K562 (cell line): ENCODE data around the gene BCL7C. TPM values are rescaled to one million over a fixed set of nuclear protein-coding genes. Genes with fewer than 3 reads are reported as not detected.

ENCODE experiments used
- ATAC-seq: fragments of 200-7000 bp; cut with Tn5 transposase; 3 replicates; pipeline ENCODE4 v1.9.1; 2020; ENCODE audit warnings: moderate library complexity
- BruUV-seq: library from RNA; stranded (reverse); fragments of 400-500 nt; replicated peaks from 2 replicates; lab custom pipeline; 2021; lab: Mats Ljungman, UMichigan
- CTCF ChIA-PET: fragments of 300-600 bp; formaldehyde crosslinking; extraction: SDS; loops from one replicate; lab custom pipeline; 2021; ENCODE audit warnings: low intra/inter-chr PET ratio; lab: Yijun Ruan, JAX
- POLR2A ChIA-PET: fragments of 300-600, 350-650 bp; sonication (Branson Sonifier 250); formaldehyde crosslinking; extraction: SDS; loops from one replicate; lab custom pipeline; 2021; ENCODE audit warnings: antibody characterized with exemption, inconsistent platforms; lab: Yijun Ruan, JAX
- DNase-seq, 4 experiments: peaks; one replicate each; pipeline versions ENCODE4 v3.0.0 to v3.0.0-alpha.2; 2011 to 2018; ENCODE audit warnings: low spot score in 3 of 4, mixed read lengths in 3 of 4; ENCODE audit errors: extremely low read depth in 1 of 4
- FAIRE-seq: peaks from 2 replicates; lab custom pipeline; 2011; peaks lifted over from hg19 to GRCh38; lab: Jason Lieb, UNC
- H2AFZ ChIP-seq: 2 replicates; pipeline ENCODE4 v1.6.0; 2011; ENCODE audit warnings: low read depth, low read length, control low read depth, inconsistent platforms
- H3K27ac ChIP-seq: fragments of 200-600 bp; 3 replicates; pipeline ENCODE4 v1.8.0; 2011; ENCODE audit warnings: low read depth, mild to moderate bottlenecking, control low read depth, inconsistent platforms, low read length, moderate library complexity, mixed read lengths; ENCODE audit errors: extremely low read depth
- H3K27me3 ChIP-seq, 2 experiments: fragments of 300-600 bp in 1 of 2; 2 replicates in 1 of 2; 3 replicates in 1 of 2; pipeline versions ENCODE4 v1.6.0 to v1.8.0; 2011; ENCODE audit warnings: inconsistent platforms in 2 of 2, low read length in 2 of 2, mild to moderate bottlenecking in 1 of 2, mixed read lengths in 1 of 2, moderate library complexity in 1 of 2; ENCODE audit not compliant: control insufficient read depth in 2 of 2, insufficient read depth in 2 of 2
- H3K36me3 ChIP-seq: fragments of 300-600 bp; 3 replicates; pipeline ENCODE4 v1.8.0; 2011; ENCODE audit warnings: mild to moderate bottlenecking, low read length, inconsistent platforms; ENCODE audit not compliant: control insufficient read depth, insufficient read depth
- H3K4me1 ChIP-seq, 2 experiments: fragments of 200-600 bp in 1 of 2; replicated peaks in 1 of 2; 2 replicates in 1 of 2; 3 replicates in 1 of 2; pipeline versions ENCODE4 v1.5.1 to v1.8.0; 2011; ENCODE audit warnings: inconsistent platforms in 2 of 2, low read length in 2 of 2, mild to moderate bottlenecking in 1 of 2, mixed read lengths in 1 of 2, moderate library complexity in 1 of 2; ENCODE audit not compliant: control insufficient read depth in 2 of 2, insufficient read depth in 2 of 2
- H3K4me2 ChIP-seq: 2 replicates; pipeline ENCODE4 v1.6.1; 2011; ENCODE audit warnings: low read length, control low read depth, inconsistent platforms, mixed read lengths; ENCODE audit not compliant: insufficient read depth
- H3K4me3 ChIP-seq: fragments of 200-600 bp; sonication (generic), shearing (Covaris generic); 2 replicates; pipeline ENCODE4 v1.5.1; 2016; ENCODE audit warnings: control low read depth, inconsistent platforms
- H3K79me2 ChIP-seq: fragments of 200-600 bp; 3 replicates; pipeline ENCODE4 v1.8.0; 2011; ENCODE audit warnings: low read length, inconsistent platforms; ENCODE audit not compliant: control insufficient read depth, insufficient read depth
- H3K9ac ChIP-seq, 2 experiments: 2 replicates each; pipeline versions ENCODE4 v1.6.0 to v1.6.1; 2011; ENCODE audit warnings: low read depth in 2 of 2, low read length in 2 of 2, control low read depth in 1 of 2, inconsistent platforms in 1 of 2, mild to moderate bottlenecking in 1 of 2, mixed read lengths in 1 of 2; ENCODE audit not compliant: insufficient read depth in 1 of 2
- H3K9me1 ChIP-seq: one replicate; pipeline ENCODE4 v1.6.0; 2011; ENCODE audit warnings: inconsistent platforms, mild to moderate bottlenecking, low read length, moderate library complexity; ENCODE audit not compliant: control insufficient read depth, insufficient read depth
- H3K9me3 ChIP-seq: replicated peaks from 2 replicates; pipeline ENCODE4 v1.5.1; 2011; ENCODE audit warnings: low read depth, low read length, inconsistent platforms; ENCODE audit not compliant: control insufficient read depth, insufficient read depth
- H4K20me1 ChIP-seq: replicated peaks from 2 replicates; pipeline ENCODE4 v1.6.1; 2011; ENCODE audit warnings: low read length, inconsistent platforms, mixed read lengths; ENCODE audit not compliant: control insufficient read depth, insufficient read depth
- BHLHE40 ChIP-seq: IDR thresholded peaks from 2 replicates; pipeline ENCODE4 v1.6.1; 2011; ENCODE audit warnings: low read length, improper control_type of control experiment
- GABPB2 ChIP-seq: fragments of 250-450 bp; sonication (Bioruptor Pico); conservative IDR thresholded peaks from 2 replicates; pipeline ENCODE4 v1.5.1; 2021; ENCODE audit warnings: mild to moderate bottlenecking
- ILF3 ChIP-seq: fragments of 450-650 bp; IDR thresholded peaks from 2 replicates; pipeline ENCODE4 v1.6.1; 2018; ENCODE audit warnings: antibody characterized with exemption, mild to moderate bottlenecking, moderate library complexity, borderline replicate concordance
- PURB ChIP-seq: sonication (generic); formaldehyde crosslinking; IDR thresholded peaks from 2 replicates; pipeline ENCODE4 v1.9.0; 2021; ENCODE audit warnings: low read depth, mild to moderate bottlenecking, missing genetic modification reagents
- RBM39 ChIP-seq: fragments of 200-400 bp; formaldehyde crosslinking; optimal IDR thresholded peaks from 2 replicates; pipeline ENCODE3; 2018; ENCODE audit warnings: low read depth, low read length
- TRIM28 ChIP-seq: fragments of 450-650 bp; IDR thresholded peaks from 2 replicates; pipeline ENCODE4 v1.6.1; 2017
- ZNF436 ChIP-seq: fragments of 250-450, 450-650 bp; sonication (Bioruptor Pico); formaldehyde crosslinking; IDR thresholded peaks from 2 replicates; pipeline ENCODE4 v1.7.0; 2020; ENCODE audit warnings: mild to moderate bottlenecking
- ZNF740 ChIP-seq, 3 experiments: fragments of 200-800 bp in 1 of 3; sonication (Bioruptor generic) in 1 of 3; sonication (generic) in 1 of 3; formaldehyde crosslinking in 1 of 3; IDR thresholded peaks; 2 replicates each; pipeline versions ENCODE4 v1.6.1 to v1.8.0; 2016 to 2022; ENCODE audit warnings: mild to moderate bottlenecking in 2 of 3, missing compliant biosample characterization in 2 of 3, missing genetic modification characterization in 2 of 3, missing genetic modification reagents in 1 of 3
- ZNF77 ChIP-seq: fragments of 250-450 bp; sonication (Bioruptor Pico); IDR thresholded peaks from 2 replicates; pipeline ENCODE4 v1.5.0; 2020
- ZSCAN29 ChIP-seq: fragments of 450-650 bp; IDR thresholded peaks from 2 replicates; pipeline ENCODE4 v1.6.1; 2017
- WGBS: fragments of 100-300 bp; shearing (Covaris generic); methylation state at CpG from one replicate; pipeline ENCODE4 v1.1.6; 2016; ENCODE audit warnings: low coverage, mixed read lengths; ENCODE audit not compliant: insufficient coverage; ENCODE audit errors: missing lambda C conversion rate; 5-methylcytosine and 5-hydroxymethylcytosine counted together
- in situ Hi-C: fragments of 300-500 bp; cut with MboI; formaldehyde crosslinking; loops from 4 replicates; pipeline ENCODE4 v1.15.0; 2018; ENCODE audit warnings: inconsistent platforms, mixed read lengths
- intact Hi-C: fragments of 100-400 bp; cut with micrococcal nuclease; formaldehyde crosslinking; loops from 2 replicates; pipeline ENCODE4 v1.14.2; 2022
- polyA plus RNA-seq, 8 experiments: library from polyadenylated mRNA; depleted of rRNA in 4 of 8; stranded (reverse) in 5 of 8; unstranded in 3 of 8; fragments of >200 nt; fragmentation: Nextera tagmentation in 2 of 8; fragmentation: Illumina TruSeq in 1 of 8; extraction: Ambion mirVana in 2 of 8; extraction: Trizol in 1 of 8; gene quantifications; 2 replicates each; pipeline versions ENCODE4 v1.2.1 to v1.2.3, GENCODE V29; 2011 to 2014; ENCODE audit warnings: inconsistent platforms in 1 of 8, missing spikeins in 1 of 8
- total RNA-seq, 7 experiments: library from RNA; depleted of rRNA in 6 of 7; stranded (reverse); fragments of >200 nt in 6 of 7; fragmentation: Illumina TruSeq in 2 of 7; extraction: Trizol in 2 of 7; gene quantifications; 2 replicates each; pipeline versions ENCODE4 v1.2.1 to v1.2.3, GENCODE V29; 2011 to 2021; ENCODE audit warnings: low replicate concordance in 1 of 7

The BCL7C gene
- total and polyA plus RNA-seq, 9 of the 15 experiments (the other 6 are each of a cell fraction or from before 2014, with no cell fraction given) = 1.7 to 85.8 (median 19.6) TPM

- H3K4me2 ChIP-seq = no peak overlapping the region
- H4K20me1 ChIP-seq = no peaks in the 10 kb centered on the region; the same call in 1 of the 2 replicates
- no peak overlapping the region for H2AFZ ChIP-seq
- no peaks in the 10 kb centered on the region for H3K79me2 ChIP-seq
- ChIA-PET POLR2A (no interaction called here), CTCF (no interaction called here)
- no peaks in the 10 kb centered on the region for H3K27me3 ChIP-seq
- peaks cover 73% of the 10 kb centered on the region; the same call in 2 of the 3 replicates for H3K36me3 ChIP-seq
- H3K9ac ChIP-seq = peak overlapping the region in 1 of 2 experiments; percentile 6; a peak in 1 of 4 replicates
- intact Hi-C loops = no loop called here
- no TSS peak for BruUV-seq
- peaks cover 3% of the 10 kb centered on the region for H3K9me1 ChIP-seq
- WGBS = 71% methylated on average over 12 of the region's 12 CpGs
- DNase-seq = no peak
- H3K4me3 ChIP-seq = no peak overlapping the region
- in situ Hi-C loops = no loop called here
- H3K9me3 ChIP-seq = no peaks in the 10 kb centered on the region
- no peak for TF ChIP-seq GABPB2 (CRISPR knock-in tag)
- TF ChIP-seq TRIM28 = no peak
- no peak for TF ChIP-seq PURB (CRISPR knock-in tag)
- TF ChIP-seq BHLHE40 = no peak
- no peak for TF ChIP-seq RBM39
- no peak for TF ChIP-seq ZNF740 (CRISPR knock-in tag; IDR thresholded peaks at IDR 0.05)
- no peak for TF ChIP-seq ZNF740 (tag; IDR thresholded peaks at IDR 0.05)
- TF ChIP-seq ZSCAN29 = no peak
- TF ChIP-seq ILF3 = no peak
- no peak for TF ChIP-seq ZNF77 (CRISPR knock-in tag)
- no peak for TF ChIP-seq ZNF436 (CRISPR knock-in tag)
- FAIRE-seq = no peak
- ATAC-seq = no peak
- no peak overlapping the region for H3K27ac ChIP-seq
- peaks cover 0 to 29% of the 10 kb centered on the region in 2 experiments; a peak in 3 of 5 replicates for H3K4me1 ChIP-seq
Measured at GRCh38 chr16:30931068-30931650, 37.3 kb upstream of the BCL7C start.
